ENCODE measurements around the gene USP13.

Gene USP13

GRCh38 chr3:179734497-179735281 lies 81.8 kb downstream of the USP13 start:
- no peak for TF ChIP-seq CTCF (IDR thresholded peaks at IDR 0.05; ENCODE audit: low read depth, low read length)
- DNase-seq: no peak

GRCh38 chr3:179735321-179735720 lies 82.5 kb downstream of the USP13 start:
- TF ChIP-seq CTCF (IDR thresholded peaks at IDR 0.05; ENCODE audit: low read depth, low read length): no peak
- no peaks in the 10 kb centered on the region for H3K27me3 ChIP-seq
- no peak overlapping the region for H3K4me3 ChIP-seq (ENCODE audit: low read depth, low read length)
- no peak for DNase-seq
- peaks cover 26% of the 10 kb centered on the region for H3K36me3 ChIP-seq
- H3K9me3 ChIP-seq: no peaks in the 10 kb centered on the region
- no peaks in the 10 kb centered on the region for H3K4me1 ChIP-seq

More at GRCh38 chr3:179734497-179735281, 81.8 kb downstream of the USP13 start:
- Histone ChIP-seq H3K27me3 (no peaks in the 10 kb centered on the region), H3K4me3 (ENCODE audit: low read depth, low read length) (no peak overlapping the region), H3K4me1 (no peaks in the 10 kb centered on the region), H3K9me3 (no peaks in the 10 kb centered on the region), H3K36me3 (peaks cover 25% of the 10 kb centered on the region)

GRCh38 chr3:179738998-179739397 lies 86.2 kb downstream of the USP13 start:
- Histone ChIP-seq H3K4me1 (no peaks in the 10 kb centered on the region), H3K9me3 (no peaks in the 10 kb centered on the region; the same call in 1 of the 2 replicates), H3K4me3 (ENCODE audit: low read depth, low read length) (no peak overlapping the region), H3K36me3 (peaks cover 11% of the 10 kb centered on the region), H3K27me3 (no peaks in the 10 kb centered on the region)
- no peak for TF ChIP-seq CTCF (IDR thresholded peaks at IDR 0.05; ENCODE audit: low read depth, low read length)
- DNase-seq: no peak

- Histone ChIP-seq H3K27me3 (no peaks in the 10 kb centered on the region), H3K36me3 (peaks cover 14% of the 10 kb centered on the region), H3K4me1 (no peaks in the 10 kb centered on the region), H3K9me3 (no peaks in the 10 kb centered on the region; the same call in 1 of the 2 replicates), H3K4me3 (ENCODE audit: low read depth, low read length) (no peak overlapping the region)
- TF ChIP-seq CTCF (IDR thresholded peaks at IDR 0.05; ENCODE audit: low read depth, low read length): no peak
- no peak for DNase-seq
Measured at GRCh38 chr3:179739816-179740594, 87.2 kb downstream of the USP13 start.

GRCh38 chr3:179743913-179744312 lies 91.1 kb downstream of the USP13 start:
- Histone ChIP-seq H3K4me3 (ENCODE audit: low read depth, low read length) (no peak overlapping the region), H3K27me3 (no peaks in the 10 kb centered on the region), H3K4me1 (no peaks in the 10 kb centered on the region), H3K36me3 (peaks cover 13% of the 10 kb centered on the region), H3K9me3 (no peaks in the 10 kb centered on the region; the same call in 1 of the 2 replicates)
- DNase-seq: no peak
- no peak for TF ChIP-seq CTCF (IDR thresholded peaks at IDR 0.05; ENCODE audit: low read depth, low read length)
